T-helper 2 cell (primary cell): Measurements from ENCODE around the gene BCAS2.
A peak's percentile ranks its signal among the peaks of the same experiment; 100 is the strongest.
"Not testable (repeated sequence)": the region's sequence is repeated elsewhere in the genome, so short reads cannot be mapped to it uniquely, and the experiment has no call there.

Experiments
- DNase-seq, 5 experiments: peaks; one replicate each; pipeline versions ENCODE4 v3.0.0 to v3.0.0-alpha.2; 2012 to 2022
- total RNA-seq, 2 donors: gene quantifications; one replicate each; lab custom pipeline; 2026; lab: John Stamatoyannopoulos, UW

Gene BCAS2
- 129 to 163 reads per million in 2 donors for total RNA-seq

GRCh38 chr1:114581335-114582287 lies at the start of gene BCAS2:
TSS of gene BCAS2 (minus strand) at chr1:114581615. CDS start at chr1:114581591, 24 bp downstream.
- DNase-seq = peak; percentile 67 to 99 (median 93)

GRCh38 chr1:114627107-114627506 lies 45.7 kb upstream of the BCAS2 start:
- no peak for DNase-seq

- DNase-seq = no peak
These were observed 41.9 kb upstream of the BCAS2 start for GRCh38 chr1:114623364-114623763.

GRCh38 chr1:114620419-114620818 lies 39.0 kb upstream of the BCAS2 start:
- DNase-seq = no peak

GRCh38 chr1:114618606-114619005 lies 37.2 kb upstream of the BCAS2 start:
- no peak for DNase-seq

- no peak for DNase-seq
These were observed 29.3 kb upstream of the BCAS2 start for GRCh38 chr1:114610546-114611245.

- no peak for DNase-seq
These were observed 28.4 kb upstream of the BCAS2 start for GRCh38 chr1:114609826-114610225.

GRCh38 chr1:114609026-114609425 lies 27.6 kb upstream of the BCAS2 start:
- no peak for DNase-seq

- DNase-seq = no peak
These were observed 25.8 kb upstream of the BCAS2 start for GRCh38 chr1:114607223-114607622.

- no peak for DNase-seq
These were observed 16.5 kb upstream of the BCAS2 start for GRCh38 chr1:114597949-114598348.

- DNase-seq = no peak
These were observed 14.2 kb upstream of the BCAS2 start for GRCh38 chr1:114595602-114596001.

GRCh38 chr1:114594046-114594445 lies 12.6 kb upstream of the BCAS2 start:
- no peak for DNase-seq

- DNase-seq = no peak
These were observed 7.7 kb upstream of the BCAS2 start for GRCh38 chr1:114589122-114589521.

- DNase-seq = no peak
These were observed 6.8 kb upstream of the BCAS2 start for GRCh38 chr1:114588196-114588689.

GRCh38 chr1:114587203-114587991 lies 6.0 kb upstream of the BCAS2 start:
- DNase-seq = no peak

- DNase-seq = no peak
These were observed 5.2 kb upstream of the BCAS2 start for GRCh38 chr1:114586513-114587047.

GRCh38 chr1:114585231-114585630 lies 3.8 kb upstream of the BCAS2 start:
- DNase-seq = no peak

- DNase-seq = no peak
These were observed 7.0 kb downstream of the BCAS2 start for GRCh38 chr1:114574365-114574764.

GRCh38 chr1:114564141-114564540 lies 17.3 kb downstream of the BCAS2 start:
- DNase-seq = no peak

GRCh38 chr1:114562978-114563510 lies 18.4 kb downstream of the BCAS2 start:
- not testable (repeated sequence) for DNase-seq

GRCh38 chr1:114561333-114561732 lies 20.1 kb downstream of the BCAS2 start:
- no peak for DNase-seq

GRCh38 chr1:114559356-114559755 lies 22.1 kb downstream of the BCAS2 start:
- no peak for DNase-seq
